ENCODE results near the gene SGK2. TPM values are rescaled to one million over a fixed set of nuclear protein-coding genes. Genes with fewer than 3 reads are reported as not detected.

The SGK2 gene
- total and polyA plus RNA-seq, 2 of the 13 experiments (the other 11 are each of a cell fraction or from before 2014, with no cell fraction given): 6.2 to 29.4 TPM

GRCh38 chr20:43545837-43546578, 12.8 kb upstream of the SGK2 start (continued):
- TF ChIP-seq ZBTB49 (CRISPR knock-in tag; IDR thresholded peaks at IDR 0.05; ENCODE audit: borderline replicate concordance) (no peak), TBX2 (CRISPR knock-in tag; IDR thresholded peaks at IDR 0.05; ENCODE audit: borderline replicate concordance) (no peak), RAD21 (CRISPR knock-in tag; IDR thresholded peaks at IDR 0.05) (no peak)

GRCh38 chr20:43548273-43548880, 10.4 kb upstream of the SGK2 start:
- CTCF ChIA-PET (ENCODE audit: low intra/inter-chr PET ratio, low total read pairs): no interaction called here
- Histone ChIP-seq H3K79me2 (ENCODE audit: insufficient read depth, low read length) (no peaks in the 10 kb centered on the region), H3K36me3 (replicated peaks in 1 of 2; ENCODE audit: control insufficient read depth in 1 of 2, insufficient read depth in 2 of 2, low read length in 2 of 2) (peaks cover 7 to 13% of the 10 kb centered on the region in 2 experiments), H3K27me3 (ENCODE audit: control insufficient read depth in 1 of 2, insufficient read depth in 2 of 2, low read length in 2 of 2) (no peaks in the 10 kb centered on the region), H2AFZ (ENCODE audit: low read length) (no peak overlapping the region), H3K4me3 (replicated peaks in 1 of 3; ENCODE audit: insufficient read depth in 1 of 3, low read depth in 2 of 3, low read length in 3 of 3) (no peak overlapping the region), H3K4me1 (ENCODE audit: insufficient read depth, low read length) (peaks cover 62% of the 10 kb centered on the region), H3K9me3 (ENCODE audit: low read length) (peaks cover 6% of the 10 kb centered on the region), H3K4me2 (ENCODE audit: low read depth, low read length) (no peak overlapping the region), H4K20me1 (ENCODE audit: insufficient read depth, low read length) (no peaks in the 10 kb centered on the region), H3K9ac (ENCODE audit: insufficient read depth, low read depth, low read length) (no peak overlapping the region), H3K27ac (ENCODE audit: extremely low read length, insufficient read depth, low read length) (peak overlapping the region; percentile 72)
- ATAC-seq (peak; percentile 13), FAIRE-seq (no peak), DNase-seq (ENCODE audit: low spot score) (no peak)
- intact Hi-C loops (cut with micrococcal nuclease; ENCODE audit: unreplicated experiment) (no loop called here), in situ Hi-C loops (cut with HindIII; ENCODE audit: extremely low pct_ligation_motif_present, low pct_unique_long_range_greater_than_20kb) (no loop called here)
- WGBS (ENCODE audit: low lambda C conversion rate): 75% methylated on average over 5 of the region's 5 CpGs
- BruUV-seq (replicated peaks): no TSS peak
- POLR2A ChIA-PET: interaction anchor here (0.6 to 3.0 kb wide), 6 partner anchors 8 to 199 kb away, joined by 3 to 53 read pairs (median 8); partner anchors contain the start of genes IFT52 and SGK2
- TF ChIP-seq ZNF737 (CRISPR knock-in tag; IDR thresholded peaks at IDR 0.05; ENCODE audit: borderline replicate concordance) (0 out of 2 replicates have a peak, but pooled peaks have one; percentile 11), FOXJ3 (CRISPR knock-in tag; IDR thresholded peaks at IDR 0.05; ENCODE audit: borderline replicate concordance) (no peak), ZNF407 (CRISPR knock-in tag; IDR thresholded peaks at IDR 0.05; ENCODE audit: not compliant biosample characterization) (no peak), HNRNPL (IDR thresholded peaks at IDR 0.05; ENCODE audit: low read depth, low read length) (0 out of 2 replicates have a peak, but pooled peaks have one; percentile 58), ZNF335 (CRISPR knock-in tag; IDR thresholded peaks at IDR 0.05) (no peak), ZNF589 (CRISPR knock-in tag; conservative IDR thresholded peaks at IDR 0.05) (no peak)

Measured in HepG2 (cell line).